Measurements from ENCODE around the gene GNA15.

DNA sequence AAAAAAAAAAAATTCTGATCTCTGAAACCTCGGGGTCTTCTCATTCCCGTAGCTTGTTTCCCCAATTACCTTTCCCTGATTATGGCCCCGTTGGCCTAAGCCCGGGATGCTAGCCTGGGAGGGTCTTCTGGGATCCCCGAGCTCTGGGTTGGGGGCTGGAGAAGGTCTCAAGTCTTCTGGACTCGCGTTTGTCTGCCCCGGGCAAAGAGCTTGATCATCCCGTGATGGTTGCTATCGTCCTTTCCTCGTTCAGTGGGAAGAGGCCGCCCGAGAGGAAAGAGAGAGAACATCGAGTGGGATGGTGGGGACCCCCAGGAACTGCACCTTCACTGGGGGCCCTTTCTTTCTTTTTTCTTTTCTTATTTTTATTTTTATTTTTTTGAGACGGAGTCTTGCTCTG is 2.4 kb downstream of the GNA15 start:
- TF ChIP-seq, protein P1, sequence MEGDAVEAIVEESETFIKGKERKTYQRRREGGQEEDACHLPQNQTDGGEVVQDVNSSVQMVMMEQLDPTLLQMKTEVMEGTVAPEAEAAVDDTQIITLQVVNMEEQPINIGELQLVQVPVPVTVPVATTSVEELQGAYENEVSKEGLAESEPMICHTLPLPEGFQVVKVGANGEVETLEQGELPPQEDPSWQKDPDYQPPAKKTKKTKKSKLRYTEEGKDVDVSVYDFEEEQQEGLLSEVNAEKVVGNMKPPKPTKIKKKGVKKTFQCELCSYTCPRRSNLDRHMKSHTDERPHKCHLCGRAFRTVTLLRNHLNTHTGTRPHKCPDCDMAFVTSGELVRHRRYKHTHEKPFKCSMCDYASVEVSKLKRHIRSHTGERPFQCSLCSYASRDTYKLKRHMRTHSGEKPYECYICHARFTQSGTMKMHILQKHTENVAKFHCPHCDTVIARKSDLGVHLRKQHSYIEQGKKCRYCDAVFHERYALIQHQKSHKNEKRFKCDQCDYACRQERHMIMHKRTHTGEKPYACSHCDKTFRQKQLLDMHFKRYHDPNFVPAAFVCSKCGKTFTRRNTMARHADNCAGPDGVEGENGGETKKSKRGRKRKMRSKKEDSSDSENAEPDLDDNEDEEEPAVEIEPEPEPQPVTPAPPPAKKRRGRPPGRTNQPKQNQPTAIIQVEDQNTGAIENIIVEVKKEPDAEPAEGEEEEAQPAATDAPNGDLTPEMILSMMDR (IDR thresholded peaks at IDR 0.05; ENCODE audit: borderline replicate concordance, extremely low read depth, low read length, poor library complexity, severe bottlenecking): no peak
- no peak for TF ChIP-seq EZH2 (IDR thresholded peaks at IDR 0.05; ENCODE audit: borderline replicate concordance, low read depth, low read length, severe bottlenecking)
